ENCODE data around the gene FASN. TPM values are rescaled to one million over a fixed set of nuclear protein-coding genes. Genes with fewer than 3 reads are reported as not detected.
A peak's percentile ranks its signal among the peaks of the same experiment; 100 is the strongest.

Gene FASN
- total RNA-seq, 1 donor from 2014 or later, result 228 TPM

DNA sequence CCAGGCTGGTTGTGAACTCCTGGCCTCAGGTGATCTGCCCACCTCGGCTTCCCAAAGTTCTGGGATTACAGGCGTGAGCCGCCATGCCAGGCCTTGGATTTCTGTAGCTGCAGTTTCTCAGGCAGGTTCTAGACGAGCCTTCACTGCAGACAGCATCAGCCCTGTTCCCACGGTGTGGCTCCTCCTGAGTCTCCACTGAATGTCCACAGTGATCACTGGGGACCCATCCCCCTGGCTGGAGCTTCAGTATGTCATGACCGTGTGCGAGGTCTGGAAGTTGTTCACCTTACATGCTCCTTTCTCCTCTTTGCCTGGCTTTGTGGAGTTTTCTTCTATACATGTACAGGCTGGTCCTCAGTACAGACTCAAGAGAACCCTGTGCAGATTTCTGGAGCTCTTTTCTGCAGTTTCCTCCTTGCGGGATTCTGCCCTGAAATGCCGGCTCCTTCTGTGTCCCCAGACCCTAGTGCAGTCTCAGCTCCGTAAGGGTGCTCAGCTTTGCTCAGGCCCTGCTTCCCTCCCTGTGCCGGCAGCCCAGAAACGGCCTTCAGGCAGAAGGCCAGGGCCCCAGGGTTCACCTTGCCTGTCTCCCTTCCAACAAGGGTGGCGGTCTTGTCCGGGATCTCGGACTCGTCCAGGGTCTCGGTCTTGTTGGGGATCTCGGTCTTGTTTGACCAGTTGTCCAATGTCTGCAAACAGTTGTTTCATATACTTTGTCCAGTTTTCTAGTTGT lies 14.3 kb upstream of the FASN start:
- TF ChIP-seq, protein P1, sequence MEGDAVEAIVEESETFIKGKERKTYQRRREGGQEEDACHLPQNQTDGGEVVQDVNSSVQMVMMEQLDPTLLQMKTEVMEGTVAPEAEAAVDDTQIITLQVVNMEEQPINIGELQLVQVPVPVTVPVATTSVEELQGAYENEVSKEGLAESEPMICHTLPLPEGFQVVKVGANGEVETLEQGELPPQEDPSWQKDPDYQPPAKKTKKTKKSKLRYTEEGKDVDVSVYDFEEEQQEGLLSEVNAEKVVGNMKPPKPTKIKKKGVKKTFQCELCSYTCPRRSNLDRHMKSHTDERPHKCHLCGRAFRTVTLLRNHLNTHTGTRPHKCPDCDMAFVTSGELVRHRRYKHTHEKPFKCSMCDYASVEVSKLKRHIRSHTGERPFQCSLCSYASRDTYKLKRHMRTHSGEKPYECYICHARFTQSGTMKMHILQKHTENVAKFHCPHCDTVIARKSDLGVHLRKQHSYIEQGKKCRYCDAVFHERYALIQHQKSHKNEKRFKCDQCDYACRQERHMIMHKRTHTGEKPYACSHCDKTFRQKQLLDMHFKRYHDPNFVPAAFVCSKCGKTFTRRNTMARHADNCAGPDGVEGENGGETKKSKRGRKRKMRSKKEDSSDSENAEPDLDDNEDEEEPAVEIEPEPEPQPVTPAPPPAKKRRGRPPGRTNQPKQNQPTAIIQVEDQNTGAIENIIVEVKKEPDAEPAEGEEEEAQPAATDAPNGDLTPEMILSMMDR (conservative IDR thresholded peaks at IDR 0.05), result no peak
- Mint-ChIP-seq H3K4me3 (no peak overlapping the region), H3K9me3 (no peaks in the 10 kb centered on the region), H3K27me3 (no peaks in the 10 kb centered on the region), H3K27ac (no peak overlapping the region), H3K36me3 (peaks cover 7% of the 10 kb centered on the region), H3K4me1 (ENCODE audit: unreplicated experiment) (peaks cover 16% of the 10 kb centered on the region)
- no peak for DNase-seq (ENCODE audit: extremely low spot score, unreplicated experiment)

DNA sequence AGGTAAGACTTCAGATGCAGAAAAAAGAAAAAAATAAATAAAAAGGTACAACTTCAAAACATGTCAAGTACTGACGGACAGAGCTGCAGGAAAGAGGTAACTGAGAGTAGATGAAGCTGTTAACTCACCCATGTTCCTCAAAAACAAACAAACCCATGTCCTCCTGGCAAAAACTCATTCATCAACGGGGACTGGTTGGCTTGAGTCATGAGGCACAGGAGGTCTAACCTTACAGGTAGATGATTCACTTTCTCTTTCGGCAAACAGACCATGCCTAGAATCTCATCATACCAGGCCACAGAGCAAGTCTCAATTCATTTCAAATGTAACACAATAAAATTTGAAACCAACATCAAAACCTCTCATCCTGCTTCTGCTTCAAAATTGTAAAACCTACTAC lies 12.3 kb upstream of the FASN start:
- Mint-ChIP-seq H3K27me3 (no peaks in the 10 kb centered on the region), H3K4me1 (ENCODE audit: unreplicated experiment) (peaks cover 24% of the 10 kb centered on the region), H3K4me3 (no peak overlapping the region), H3K9me3 (no peaks in the 10 kb centered on the region), H3K36me3 (peaks cover 7% of the 10 kb centered on the region), H3K27ac (peak overlapping the region; percentile 34)
- TF ChIP-seq, protein P1 (conservative IDR thresholded peaks at IDR 0.05), result no peak
- no peak for DNase-seq (ENCODE audit: extremely low spot score, unreplicated experiment)

DNA sequence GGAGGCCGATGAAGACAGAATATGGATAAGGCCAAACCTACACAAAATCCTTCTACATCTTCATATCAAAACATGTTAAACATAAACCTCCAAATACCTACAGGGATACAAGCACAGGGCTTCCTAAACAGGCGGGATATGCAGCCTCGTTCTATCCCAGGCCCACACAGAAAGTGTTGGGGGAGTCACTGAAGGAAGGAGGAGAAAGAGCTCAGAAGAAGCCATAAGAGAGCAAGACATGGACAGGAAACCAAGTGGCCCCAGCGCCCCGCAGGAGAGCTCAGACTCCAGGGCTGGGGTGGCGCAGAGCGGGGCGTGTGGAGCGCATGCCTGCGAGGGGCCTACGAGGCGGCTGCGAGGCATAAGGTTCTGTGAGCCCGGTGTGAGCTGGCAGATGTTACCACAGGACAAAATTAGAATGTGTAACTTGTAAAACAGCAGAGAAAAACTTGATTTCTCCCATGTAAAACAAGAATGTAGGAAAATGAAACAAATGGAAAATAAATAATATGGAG lies 11.0 kb upstream of the FASN start:
- Mint-ChIP-seq H3K27ac (peak overlapping the region; percentile 84), H3K27me3 (no peaks in the 10 kb centered on the region), H3K9me3 (no peaks in the 10 kb centered on the region), H3K4me3 (peak overlapping the region; percentile 15), H3K36me3 (peaks cover 7% of the 10 kb centered on the region), H3K4me1 (ENCODE audit: unreplicated experiment) (peaks cover 27% of the 10 kb centered on the region)
- DNase-seq (ENCODE audit: extremely low spot score, unreplicated experiment), result no peak
- TF ChIP-seq, protein P1 (conservative IDR thresholded peaks at IDR 0.05), result no peak

DNA sequence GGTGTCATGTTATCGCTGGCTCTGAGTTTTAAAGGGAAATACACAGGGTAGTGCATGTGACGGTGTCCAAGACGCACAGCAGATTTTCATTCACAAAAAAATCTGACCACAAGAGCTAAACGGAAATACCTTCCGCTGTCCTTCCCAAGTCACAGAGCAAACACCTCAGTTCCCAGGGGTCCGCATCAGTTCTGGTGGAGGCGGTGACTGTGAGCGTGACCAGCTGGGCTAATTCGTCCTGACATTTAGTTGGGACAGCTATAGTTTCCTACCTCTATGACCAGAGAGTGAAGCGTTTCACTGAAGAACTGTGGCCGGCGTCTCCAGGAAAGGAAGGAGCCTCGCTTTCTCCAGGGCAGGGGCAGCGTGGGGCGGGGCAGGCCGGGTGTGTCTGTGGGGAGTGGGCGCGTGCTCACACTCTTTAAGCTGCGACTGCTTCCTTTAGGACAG lies 10.5 kb upstream of the FASN start:
- peaks cover 7% of the 10 kb centered on the region for H3K36me3 Mint-ChIP-seq
- peak overlapping the region; percentile 15 for H3K4me3 Mint-ChIP-seq
- no peaks in the 10 kb centered on the region for H3K9me3 Mint-ChIP-seq
- H3K27me3 Mint-ChIP-seq, result no peaks in the 10 kb centered on the region
- DNase-seq (ENCODE audit: extremely low spot score, unreplicated experiment), result no peak
- peaks cover 29% of the 10 kb centered on the region for H3K4me1 Mint-ChIP-seq (ENCODE audit: unreplicated experiment)
- TF ChIP-seq, protein P1 (conservative IDR thresholded peaks at IDR 0.05), result no peak
- H3K27ac Mint-ChIP-seq, result peak overlapping the region; percentile 84

DNA sequence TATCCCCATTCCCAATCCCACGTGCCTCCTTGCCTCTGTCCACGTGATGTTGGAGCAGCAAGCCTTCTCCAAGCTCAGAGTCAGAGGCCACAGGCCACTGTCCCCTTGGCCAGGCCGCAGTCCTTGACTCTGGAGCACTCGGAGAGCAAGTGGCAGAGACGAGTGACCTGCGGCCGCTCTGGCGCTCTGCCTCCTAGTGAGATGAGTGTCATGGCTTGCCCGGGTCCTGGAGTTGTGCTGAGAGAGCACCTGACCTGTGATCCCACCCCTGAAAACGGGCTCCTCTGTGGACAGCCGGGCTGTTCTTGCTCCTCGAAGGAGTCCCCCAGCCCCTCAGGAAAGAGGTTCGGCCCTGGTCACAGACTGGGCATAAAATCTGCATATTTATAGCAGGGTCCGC lies 10.0 kb upstream of the FASN start:
- Mint-ChIP-seq H3K4me1 (ENCODE audit: unreplicated experiment) (peaks cover 29% of the 10 kb centered on the region), H3K36me3 (peaks cover 7% of the 10 kb centered on the region), H3K27me3 (no peaks in the 10 kb centered on the region), H3K27ac (peak overlapping the region; percentile 84), H3K9me3 (no peaks in the 10 kb centered on the region), H3K4me3 (no peak overlapping the region)
- DNase-seq (ENCODE audit: extremely low spot score, unreplicated experiment), result no peak
- TF ChIP-seq, protein P1 (conservative IDR thresholded peaks at IDR 0.05), result no peak

Measured in type B pancreatic cell (in vitro differentiated cells).